HUES6 (cell line): ENCODE results near the gene METAP1D.
"Not testable (repeated sequence)": the region's sequence is repeated elsewhere in the genome, so short reads cannot be mapped to it uniquely, and the experiment has no call there.

Experiments
- H3K27ac ChIP-seq: 2 replicates; pipeline ENCODE4 v1.7.0; 2013; ENCODE audit warnings: low read depth, mild to moderate bottlenecking, low read length, inconsistent platforms
- H3K27me3 ChIP-seq: 2 replicates; pipeline ENCODE4 v1.6.1; 2013; ENCODE audit warnings: low read length; ENCODE audit not compliant: control insufficient read depth, insufficient read depth
- H3K36me3 ChIP-seq: 2 replicates; pipeline ENCODE4 v1.6.1; 2013; ENCODE audit warnings: low read length; ENCODE audit not compliant: control insufficient read depth, insufficient read depth
- H3K4me1 ChIP-seq: 2 replicates; pipeline ENCODE4 v1.6.1; 2013; ENCODE audit warnings: low read length; ENCODE audit not compliant: control insufficient read depth, insufficient read depth
- H3K4me3 ChIP-seq: 2 replicates; pipeline ENCODE4 v1.5.1; 2013; ENCODE audit warnings: low read depth, low read length
- H3K9ac ChIP-seq: one replicate; pipeline ENCODE4 v1.6.1; 2013; ENCODE audit warnings: mild to moderate bottlenecking, low read length
- H3K9me3 ChIP-seq: 2 replicates; pipeline ENCODE4 v1.6.1; 2013; ENCODE audit warnings: low read depth, low read length; ENCODE audit not compliant: control insufficient read depth, insufficient read depth

The METAP1D gene

DNA sequence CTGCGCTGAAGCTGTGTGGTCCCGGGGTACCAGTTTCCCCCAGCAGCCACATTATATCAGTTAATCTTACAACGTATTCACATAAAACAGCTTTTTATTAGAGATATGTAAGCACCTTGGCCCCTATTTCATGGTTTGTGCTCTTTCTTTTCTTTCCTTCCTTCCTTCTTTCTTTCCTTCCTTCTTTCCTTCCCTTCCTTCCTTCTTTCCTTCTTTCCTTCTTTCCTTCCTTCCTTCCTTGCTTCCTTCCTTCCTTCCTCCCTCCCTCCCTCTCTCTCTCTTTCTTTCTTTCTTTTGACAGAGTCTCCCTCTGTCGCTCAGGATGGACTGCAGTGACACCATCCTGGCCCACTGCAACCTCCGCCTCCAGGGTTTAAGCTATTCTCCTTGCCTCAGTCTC lies 3.7 kb upstream of the METAP1D start:
- H3K4me3 ChIP-seq: no peak overlapping the region
- no peaks in the 10 kb centered on the region for H3K4me1 ChIP-seq
- no peaks in the 10 kb centered on the region for H3K9me3 ChIP-seq

GRCh38 chr2:171997031-171997430 lies 2.7 kb upstream of the METAP1D start:
- H3K4me3 ChIP-seq, H3K36me3 ChIP-seq, H3K4me1 ChIP-seq: not testable (repeated sequence)

More for the DNA sequence above, 3.7 kb upstream of the METAP1D start:
- H3K36me3 ChIP-seq: no peaks in the 10 kb centered on the region
- H3K27me3 ChIP-seq: peaks cover 18% of the 10 kb centered on the region
- H3K9ac ChIP-seq: no peak overlapping the region
- no peak overlapping the region for H3K27ac ChIP-seq

DNA sequence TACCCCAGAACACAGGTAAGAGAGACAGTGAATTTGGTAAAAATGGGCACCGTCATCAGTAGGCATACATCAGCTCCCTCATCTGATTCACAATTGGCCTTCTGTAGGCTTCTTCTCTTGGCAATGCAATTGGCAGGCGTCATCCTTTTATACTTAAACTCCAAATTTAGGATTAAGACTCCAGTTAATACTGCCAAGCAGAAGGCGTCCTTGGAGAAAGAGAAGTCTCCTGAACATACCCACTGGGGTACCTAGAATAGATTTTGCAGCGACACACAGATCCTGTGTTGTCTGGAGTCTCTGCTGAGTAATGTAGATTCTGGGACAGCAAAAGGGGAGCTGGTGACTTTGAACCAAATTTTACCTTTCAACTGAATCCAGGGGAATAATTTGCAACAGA lies 592 bp upstream of the METAP1D start:
- Histone ChIP-seq H3K27me3 (peaks cover 18% of the 10 kb centered on the region), H3K4me1 (no peaks in the 10 kb centered on the region), H3K9me3 (no peaks in the 10 kb centered on the region), H3K36me3 (no peaks in the 10 kb centered on the region), H3K4me3 (peak overlapping the region; percentile 84), H3K9ac (peak overlapping the region; percentile 18), H3K27ac (no peak overlapping the region)

More at GRCh38 chr2:171997031-171997430, 2.7 kb upstream of the METAP1D start:
- H3K9me3 ChIP-seq, H3K27ac ChIP-seq, H3K9ac ChIP-seq: not testable (repeated sequence)
- H3K27me3 ChIP-seq: peaks cover 18% of the 10 kb centered on the region

- Histone ChIP-seq H3K9ac (peak overlapping the region; percentile 94), H3K27ac (no peak overlapping the region), H3K9me3 (no peaks in the 10 kb centered on the region), H3K4me3 (peak overlapping the region; percentile 84), H3K36me3 (no peaks in the 10 kb centered on the region), H3K4me1 (no peaks in the 10 kb centered on the region), H3K27me3 (peaks cover 18% of the 10 kb centered on the region)
Observed at GRCh38 chr2:172000696-172001361, 1.1 kb downstream of the METAP1D start.

GRCh38 chr2:172007372-172007771 lies 7.6 kb downstream of the METAP1D start:
- H3K9ac ChIP-seq: no peak overlapping the region
- peaks cover 6% of the 10 kb centered on the region for H3K4me1 ChIP-seq
- no peaks in the 10 kb centered on the region for H3K36me3 ChIP-seq
- no peaks in the 10 kb centered on the region for H3K27me3 ChIP-seq
- no peaks in the 10 kb centered on the region for H3K9me3 ChIP-seq
- no peak overlapping the region for H3K4me3 ChIP-seq
- H3K27ac ChIP-seq: no peak overlapping the region

DNA sequence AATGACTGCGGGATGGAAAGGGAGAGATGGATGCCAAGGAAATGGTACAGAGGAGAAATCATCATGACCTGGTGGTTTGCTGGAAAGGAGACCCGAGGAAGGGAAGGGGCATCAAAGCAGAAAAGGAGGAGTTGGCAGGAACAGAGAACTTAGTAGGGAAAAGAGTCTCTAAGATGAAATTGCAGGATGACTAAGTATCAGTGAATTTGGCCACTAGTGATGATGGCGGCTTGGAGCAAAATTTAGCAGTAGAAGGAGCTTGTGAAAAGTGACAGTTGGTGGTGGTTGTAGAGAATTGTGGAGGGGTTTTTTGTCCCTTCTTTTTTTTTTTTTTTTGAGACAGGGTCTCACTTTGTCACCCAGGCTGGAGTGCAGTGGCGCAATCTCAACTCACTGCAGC lies 10.1 kb downstream of the METAP1D start:
- Histone ChIP-seq H3K27ac (no peak overlapping the region), H3K4me3 (no peak overlapping the region), H3K36me3 (no peaks in the 10 kb centered on the region), H3K27me3 (no peaks in the 10 kb centered on the region), H3K4me1 (peaks cover 18% of the 10 kb centered on the region), H3K9ac (no peak overlapping the region), H3K9me3 (no peaks in the 10 kb centered on the region)

- Histone ChIP-seq H3K9me3 (no peaks in the 10 kb centered on the region), H3K27me3 (no peaks in the 10 kb centered on the region), H3K36me3 (no peaks in the 10 kb centered on the region), H3K9ac (no peak overlapping the region), H3K27ac (no peak overlapping the region), H3K4me3 (no peak overlapping the region), H3K4me1 (peaks cover 18% of the 10 kb centered on the region)
Observed at GRCh38 chr2:172011812-172012575, 12.2 kb downstream of the METAP1D start.

DNA sequence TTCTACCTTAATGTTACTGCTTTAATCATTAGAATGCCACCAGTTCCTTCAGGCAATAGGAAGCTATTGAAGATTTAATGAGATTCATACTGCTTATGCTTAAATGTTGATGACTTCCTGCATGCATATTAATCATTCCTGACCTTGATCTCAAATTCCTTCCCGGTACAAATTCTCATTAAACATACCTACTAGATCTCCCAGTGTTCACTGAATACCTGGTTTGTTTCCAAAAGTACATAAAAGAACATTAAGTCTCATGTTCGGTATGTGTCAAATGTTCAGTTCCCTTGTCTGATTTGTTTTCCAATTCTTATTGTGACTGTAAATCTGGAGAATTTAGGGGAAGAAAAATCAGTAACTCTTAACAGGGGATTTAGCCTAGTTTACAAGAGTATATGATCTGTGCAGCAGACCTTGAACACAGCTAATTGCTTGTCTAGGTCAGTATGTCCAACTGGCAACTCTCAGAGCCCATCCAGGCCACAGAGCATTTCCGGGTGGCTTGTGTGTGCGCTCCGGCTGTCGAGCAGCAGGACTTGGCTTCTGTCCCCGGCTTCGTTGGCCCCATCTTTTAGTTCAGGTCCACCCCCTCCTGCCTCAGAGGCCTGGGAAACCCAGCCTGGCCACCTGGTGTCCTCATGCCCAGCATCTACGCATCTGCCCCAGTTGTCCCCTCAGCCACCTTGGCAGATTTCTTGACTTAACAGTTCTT lies 13.1 kb downstream of the METAP1D start:
- H3K27me3 ChIP-seq: no peaks in the 10 kb centered on the region
- H3K9me3 ChIP-seq: no peaks in the 10 kb centered on the region
- no peak overlapping the region for H3K27ac ChIP-seq
- H3K9ac ChIP-seq: no peak overlapping the region
- H3K36me3 ChIP-seq: no peaks in the 10 kb centered on the region
- H3K4me1 ChIP-seq: peaks cover 18% of the 10 kb centered on the region
- no peak overlapping the region for H3K4me3 ChIP-seq

- Histone ChIP-seq H3K36me3 (no peaks in the 10 kb centered on the region), H3K27ac (no peak overlapping the region)
Observed at GRCh38 chr2:172013396-172013795, 13.6 kb downstream of the METAP1D start.

GRCh38 chr2:172021074-172021931 lies 21.6 kb downstream of the METAP1D start:
- H3K27ac ChIP-seq: no peak overlapping the region
- no peak overlapping the region for H3K9ac ChIP-seq
- no peaks in the 10 kb centered on the region for H3K27me3 ChIP-seq
- H3K4me3 ChIP-seq: no peak overlapping the region
- H3K9me3 ChIP-seq: no peaks in the 10 kb centered on the region
- H3K4me1 ChIP-seq: peaks cover 11% of the 10 kb centered on the region
- H3K36me3 ChIP-seq: no peaks in the 10 kb centered on the region

More at GRCh38 chr2:172013396-172013795, 13.6 kb downstream of the METAP1D start:
- no peak overlapping the region for H3K9ac ChIP-seq
- H3K4me1 ChIP-seq: peaks cover 18% of the 10 kb centered on the region
- no peaks in the 10 kb centered on the region for H3K9me3 ChIP-seq
- H3K27me3 ChIP-seq: no peaks in the 10 kb centered on the region
- no peak overlapping the region for H3K4me3 ChIP-seq
